GM19438 (cell line): ENCODE measurements around the gene TSC2.

Source experiments
- ATAC-seq: cut with Tn5 transposase; IDR thresholded peaks from one replicate; pipeline ENCODE4 v1.9.1; 2021; ENCODE audit warnings: low read depth; ENCODE audit not compliant: unreplicated experiment

The TSC2 gene

GRCh38 chr16:2063861-2064260 lies 16.1 kb downstream of the TSC2 start:
- no peak for ATAC-seq

- no peak for ATAC-seq
Observed at GRCh38 chr16:2064368-2064945, 16.7 kb downstream of the TSC2 start.

- ATAC-seq: no peak
Observed at GRCh38 chr16:2066139-2066538, 18.4 kb downstream of the TSC2 start.

- ATAC-seq: no peak
Observed at GRCh38 chr16:2070576-2071453, 23.0 kb downstream of the TSC2 start.

- ATAC-seq: no peak
Observed at GRCh38 chr16:2071454-2072202, 23.8 kb downstream of the TSC2 start.

GRCh38 chr16:2072926-2073325 lies 25.1 kb downstream of the TSC2 start:
- no peak for ATAC-seq

GRCh38 chr16:2074071-2074470 lies 26.3 kb downstream of the TSC2 start:
- ATAC-seq: no peak

GRCh38 chr16:2075631-2076030 lies 27.8 kb downstream of the TSC2 start:
- no peak for ATAC-seq

GRCh38 chr16:2076072-2076865 lies 28.5 kb downstream of the TSC2 start:
- no peak for ATAC-seq

GRCh38 chr16:2077016-2077415 lies 29.2 kb downstream of the TSC2 start:
- ATAC-seq: no peak

GRCh38 chr16:2077696-2078095 lies 29.9 kb downstream of the TSC2 start:
- no peak for ATAC-seq

GRCh38 chr16:2078096-2078495 lies 30.3 kb downstream of the TSC2 start:
- no peak for ATAC-seq

- ATAC-seq: no peak
Observed at GRCh38 chr16:2078691-2079090, 30.9 kb downstream of the TSC2 start.

GRCh38 chr16:2079311-2079800 lies 31.6 kb downstream of the TSC2 start:
- ATAC-seq: no peak

- no peak for ATAC-seq
Observed at GRCh38 chr16:2079991-2080390, 32.2 kb downstream of the TSC2 start.

- no peak for ATAC-seq
Observed at GRCh38 chr16:2081201-2082084, 33.7 kb downstream of the TSC2 start.

GRCh38 chr16:2082171-2082982 lies 34.6 kb downstream of the TSC2 start:
- ATAC-seq: no peak

GRCh38 chr16:2082983-2083364 lies 35.2 kb downstream of the TSC2 start:
- no peak for ATAC-seq

- ATAC-seq: no peak
Observed at GRCh38 chr16:2083409-2083808, 35.6 kb downstream of the TSC2 start.
